Colon (tissue), 2 donors: ENCODE results near the gene IFI27L2.
A peak's percentile ranks its signal among the peaks of the same experiment; 100 is the strongest.

Experiments used
- FAIRE-seq: peaks from 2 replicates; lab custom pipeline; 2012; peaks lifted over from hg19 to GRCh38; lab: Jason Lieb, UNC
- donor health status: control.
- donor health status: control.

Gene IFI27L2

DNA sequence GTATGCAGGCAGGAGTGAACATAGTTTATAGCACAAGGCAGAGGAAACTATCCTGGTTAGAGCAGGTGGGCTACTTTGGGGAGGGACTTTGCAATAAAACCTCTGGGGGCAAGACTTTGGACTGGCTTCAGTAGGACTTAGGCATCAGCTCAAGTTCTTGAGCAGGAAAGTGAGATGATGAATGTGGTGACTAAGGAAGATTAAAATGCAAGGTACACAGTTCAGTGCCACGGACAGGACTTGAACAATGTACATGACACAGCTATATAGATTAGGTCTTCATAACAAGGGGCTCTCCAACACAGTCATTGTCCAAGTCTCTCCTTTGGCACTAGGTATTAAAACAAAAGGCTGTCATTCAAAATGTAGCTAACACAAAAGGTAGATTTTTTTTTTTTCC lies 23.3 kb upstream of the IFI27L2 start:
- FAIRE-seq = no peak

DNA sequence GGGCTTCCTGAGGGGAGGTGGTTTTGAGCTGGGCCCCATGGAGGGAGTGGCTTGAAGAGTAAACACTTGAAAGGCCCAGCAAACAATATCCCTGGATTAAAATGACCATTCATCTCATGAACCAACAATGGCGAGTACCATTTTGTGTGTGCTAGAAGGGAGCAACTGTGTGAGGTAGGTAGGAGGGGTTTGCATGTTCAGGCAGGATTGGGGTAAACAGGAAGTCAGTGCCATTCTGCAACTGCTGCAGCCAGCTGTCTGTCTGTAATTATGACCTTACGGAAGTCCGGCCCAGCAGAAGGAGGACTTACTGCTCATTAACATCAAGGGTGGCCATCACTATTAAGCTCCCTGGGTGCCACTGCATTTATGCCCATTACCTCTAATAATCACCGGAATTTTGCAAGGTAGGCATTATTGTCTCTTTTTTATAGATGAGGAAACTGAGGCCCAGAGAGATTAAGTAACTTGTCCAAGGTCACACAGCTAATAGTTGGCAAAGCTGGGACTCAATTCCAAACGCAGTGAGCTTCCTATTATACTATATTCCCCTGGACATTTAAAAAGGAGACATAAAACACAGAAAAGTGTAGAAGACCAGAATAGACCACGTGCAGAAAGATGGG lies 16.6 kb upstream of the IFI27L2 start:
- no peak for FAIRE-seq

DNA sequence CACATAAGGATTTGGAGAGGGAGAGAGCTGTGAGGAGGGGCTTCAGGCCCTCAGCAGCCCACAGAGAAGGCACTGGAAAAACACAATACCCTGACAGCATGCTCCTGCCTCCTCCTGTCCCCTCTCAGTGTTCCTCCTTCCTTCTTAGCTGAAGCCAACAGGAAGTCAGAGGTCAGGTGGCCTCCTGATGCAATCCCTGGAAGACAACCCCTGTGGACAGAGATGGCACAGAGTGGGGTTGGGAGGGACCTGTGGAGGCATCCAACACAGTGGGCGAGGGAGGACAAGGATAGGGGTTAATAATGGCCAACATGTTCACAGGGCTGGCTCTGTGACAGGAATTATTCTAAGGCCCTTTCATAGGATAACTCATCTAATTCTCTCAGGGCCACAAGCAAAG lies 15.4 kb upstream of the IFI27L2 start:
- FAIRE-seq = no peak

DNA sequence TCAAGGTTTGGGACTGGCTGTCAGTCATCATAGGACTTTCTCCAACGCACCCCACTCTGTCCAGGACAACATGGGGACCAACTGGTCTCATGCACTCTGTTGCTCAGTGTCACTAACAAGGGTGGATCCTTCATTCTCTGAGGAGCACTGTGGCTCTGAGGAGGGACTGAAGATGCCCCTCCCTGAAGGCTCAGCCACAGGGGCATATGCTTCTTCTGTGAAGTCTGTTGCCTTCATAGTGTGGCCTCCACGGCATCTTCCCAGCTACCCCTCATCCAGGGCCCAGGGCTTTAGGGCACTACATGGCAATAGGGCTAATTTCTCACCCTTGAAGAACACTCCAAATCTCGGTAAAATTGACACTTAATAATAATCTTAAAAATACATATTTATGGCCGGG lies 14.3 kb upstream of the IFI27L2 start:
- no peak for FAIRE-seq

DNA sequence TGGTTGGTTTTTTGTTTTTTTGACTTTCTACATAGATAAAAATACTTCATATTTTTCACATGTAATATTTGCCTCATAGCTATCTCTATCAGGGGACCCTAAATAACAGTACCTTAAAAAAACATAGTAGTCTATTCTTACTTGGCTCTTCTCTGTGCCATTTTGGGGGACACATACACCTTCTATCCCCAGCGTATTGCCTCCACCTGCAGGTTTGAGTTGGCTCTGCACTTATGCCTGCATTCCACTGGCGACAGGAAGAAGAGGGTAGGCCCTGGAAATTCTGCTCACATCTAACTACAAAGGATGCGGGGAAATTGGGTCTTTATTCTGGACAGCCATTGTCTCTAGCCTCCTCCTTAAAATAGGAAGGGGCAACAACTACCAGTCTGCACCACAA lies 13.8 kb upstream of the IFI27L2 start:
- FAIRE-seq = no peak

DNA sequence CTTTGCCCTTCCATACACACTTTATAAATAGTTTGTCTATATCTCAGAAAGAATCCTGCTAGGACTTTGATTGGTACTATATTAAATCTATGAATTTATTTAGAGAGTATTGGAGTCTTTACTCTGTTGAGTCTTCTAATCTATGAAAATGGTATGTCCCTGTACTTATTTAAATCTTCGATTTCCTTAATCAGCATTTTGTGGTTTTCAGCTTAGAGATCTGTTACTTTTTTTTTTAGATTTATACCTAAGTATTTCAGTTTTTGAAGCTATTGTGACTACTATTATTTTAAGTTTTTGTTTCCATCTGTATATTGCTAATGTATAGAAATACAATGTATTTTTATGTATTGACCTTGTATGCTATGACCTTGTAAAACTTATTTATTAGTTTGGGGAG lies 13.4 kb upstream of the IFI27L2 start:
- no peak for FAIRE-seq

DNA sequence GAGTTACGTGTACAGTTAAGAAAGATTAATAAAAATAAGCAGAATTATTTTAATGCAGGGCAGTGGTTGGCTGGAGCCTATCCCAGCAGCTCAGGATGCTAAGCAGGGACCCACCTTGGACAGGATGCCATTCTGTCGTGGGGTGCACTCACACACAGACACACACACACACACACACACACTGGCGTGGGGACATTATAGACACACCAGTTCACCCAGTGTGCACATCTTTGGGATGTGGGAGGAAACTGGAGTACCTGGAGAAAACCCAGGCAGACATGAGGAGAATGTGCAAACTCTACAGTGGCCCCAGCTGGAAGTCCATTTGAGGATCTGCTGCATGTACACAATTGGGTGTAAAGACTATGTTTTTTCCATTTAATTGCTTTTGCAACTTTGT lies 12.8 kb upstream of the IFI27L2 start:
- no peak for FAIRE-seq

DNA sequence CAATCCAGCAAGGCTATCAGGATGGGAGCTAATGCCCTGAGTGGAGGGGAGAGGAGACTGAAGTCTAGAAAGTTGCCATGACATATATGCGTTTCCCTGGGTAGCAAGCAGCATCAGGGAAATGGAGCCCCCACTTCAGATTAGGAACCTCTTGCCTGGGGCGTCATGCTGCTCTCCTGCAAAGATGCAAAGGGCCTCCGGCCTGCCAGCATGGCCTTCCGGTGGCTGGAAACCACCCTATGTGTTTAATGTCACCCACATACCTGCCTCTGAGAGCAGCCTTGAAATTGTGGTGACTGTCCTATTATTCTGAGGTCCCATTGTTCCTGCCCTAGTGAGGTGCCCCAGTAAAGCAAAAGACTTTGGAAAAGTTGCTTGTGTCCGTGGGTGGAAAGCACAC lies 10.0 kb upstream of the IFI27L2 start:
- FAIRE-seq = no peak

DNA sequence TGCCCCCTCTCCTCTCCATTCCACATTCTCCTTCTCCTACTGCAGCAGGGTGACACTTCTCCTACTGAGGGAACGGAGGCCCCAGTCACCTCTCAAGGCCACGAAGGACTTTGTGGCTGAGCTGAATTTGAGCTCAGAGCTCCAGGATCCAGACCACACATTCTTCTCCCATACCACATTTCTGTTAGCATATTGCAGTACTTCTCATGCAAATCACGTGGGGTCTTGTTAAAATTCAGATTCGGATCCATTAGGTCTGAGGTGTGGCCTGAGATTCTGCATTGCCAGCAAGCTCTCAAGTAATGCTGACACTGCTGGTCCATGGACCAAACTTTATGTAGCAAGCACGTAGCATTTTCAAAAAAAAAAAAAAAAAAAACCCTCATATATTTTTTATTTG lies 9.6 kb upstream of the IFI27L2 start:
- FAIRE-seq = no peak

DNA sequence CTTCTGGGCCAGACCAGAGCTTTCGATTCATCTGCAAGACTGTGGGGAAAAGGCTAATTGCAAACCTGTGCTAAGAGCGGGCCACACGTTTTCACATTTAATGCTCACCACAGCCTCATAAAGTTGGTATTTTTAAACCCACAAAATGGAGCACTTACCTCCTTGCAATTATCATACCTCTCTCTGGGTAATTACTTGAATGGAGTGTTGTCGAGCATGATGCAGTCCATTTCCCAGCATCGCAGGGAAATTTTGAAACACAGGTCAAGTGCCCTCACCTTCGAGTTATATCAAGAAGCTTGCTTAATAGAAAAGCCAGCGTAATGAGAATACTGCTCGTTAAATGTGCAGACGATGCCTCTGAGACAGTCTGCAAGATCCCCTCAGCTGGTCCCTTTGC lies 8.8 kb upstream of the IFI27L2 start:
- FAIRE-seq = no peak

DNA sequence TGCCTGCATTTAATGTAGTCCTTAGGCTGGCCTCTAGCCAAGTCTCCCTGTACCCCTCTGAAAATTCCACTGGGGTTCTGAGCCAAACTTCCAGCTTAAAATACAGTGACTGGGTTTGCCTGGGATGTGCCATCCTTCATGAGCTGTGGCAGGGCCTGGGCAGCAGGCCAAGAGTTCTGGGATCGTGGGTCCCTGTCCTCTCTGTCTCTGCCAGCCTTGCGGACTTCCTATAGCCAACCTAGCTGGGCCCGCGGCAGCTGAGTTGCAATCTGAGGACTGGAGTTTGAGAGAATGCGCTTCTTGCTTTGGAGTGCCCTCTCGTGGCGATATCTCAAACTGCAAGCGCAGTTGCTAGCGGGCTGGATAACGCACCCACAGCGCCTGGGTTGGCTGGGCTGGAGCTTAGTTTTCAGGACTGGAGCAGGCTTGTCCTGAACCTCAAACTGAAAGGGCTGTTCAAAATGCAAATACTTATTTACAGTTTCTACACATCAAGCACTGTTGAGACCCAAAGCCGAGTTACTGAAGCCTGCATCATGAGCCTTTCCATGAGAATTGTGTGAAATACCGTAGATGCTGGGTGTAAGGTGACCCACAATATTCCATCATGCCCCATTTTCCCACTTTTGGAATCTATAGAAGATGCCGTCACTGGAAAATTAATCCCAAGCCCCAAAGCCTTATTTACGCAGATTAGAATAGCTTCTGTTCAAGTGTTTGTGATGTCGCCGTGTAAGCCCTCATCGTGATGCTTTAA lies 7.3 kb upstream of the IFI27L2 start:
- no peak for FAIRE-seq

DNA sequence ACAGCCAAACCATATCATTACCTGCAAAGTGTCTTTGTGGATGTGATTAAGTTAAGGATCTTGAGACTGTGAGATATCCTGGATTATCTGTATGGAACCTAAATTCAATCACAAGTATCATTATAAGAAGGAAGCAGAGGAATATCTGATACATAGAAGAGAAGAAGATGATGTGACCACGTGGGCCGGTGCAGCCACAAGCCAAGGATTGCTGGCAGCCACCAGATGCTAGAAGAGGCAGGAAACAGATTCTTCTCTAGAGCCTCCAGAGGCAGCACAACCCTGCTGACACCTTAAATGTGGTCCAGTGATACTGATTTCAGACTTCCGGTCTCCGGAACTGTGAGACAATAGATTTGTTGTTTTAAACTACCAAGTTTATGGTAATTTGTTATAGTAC lies 6.1 kb upstream of the IFI27L2 start:
- no peak for FAIRE-seq

DNA sequence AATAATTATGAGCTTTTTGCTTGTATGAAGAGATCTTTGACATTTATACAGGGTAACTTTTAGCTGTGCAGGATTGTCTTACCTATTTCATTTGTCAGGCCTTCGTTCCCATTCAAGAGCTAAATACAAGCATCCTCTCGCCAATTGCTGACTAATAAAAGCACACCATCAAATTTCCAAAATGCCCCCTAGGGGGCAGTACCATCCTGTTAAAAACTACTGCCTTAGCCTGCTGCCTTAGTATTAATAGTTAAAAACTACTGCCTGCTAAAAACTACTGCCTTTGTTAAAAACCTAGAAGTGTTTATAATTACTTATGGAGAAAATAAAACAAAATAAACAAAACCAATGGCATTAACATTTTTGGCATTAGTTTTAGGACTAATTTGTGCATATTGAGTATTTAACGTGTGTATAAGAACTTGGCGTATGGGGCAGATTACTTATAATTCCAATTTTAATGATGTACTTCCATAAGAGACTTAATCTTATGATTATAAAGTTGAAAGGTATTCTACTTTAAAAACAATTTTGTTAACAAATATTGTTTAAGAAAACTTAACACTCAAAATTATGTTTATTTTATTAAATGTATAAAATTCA lies 3.0 kb upstream of the IFI27L2 start:
- FAIRE-seq = peak; percentile 60

DNA sequence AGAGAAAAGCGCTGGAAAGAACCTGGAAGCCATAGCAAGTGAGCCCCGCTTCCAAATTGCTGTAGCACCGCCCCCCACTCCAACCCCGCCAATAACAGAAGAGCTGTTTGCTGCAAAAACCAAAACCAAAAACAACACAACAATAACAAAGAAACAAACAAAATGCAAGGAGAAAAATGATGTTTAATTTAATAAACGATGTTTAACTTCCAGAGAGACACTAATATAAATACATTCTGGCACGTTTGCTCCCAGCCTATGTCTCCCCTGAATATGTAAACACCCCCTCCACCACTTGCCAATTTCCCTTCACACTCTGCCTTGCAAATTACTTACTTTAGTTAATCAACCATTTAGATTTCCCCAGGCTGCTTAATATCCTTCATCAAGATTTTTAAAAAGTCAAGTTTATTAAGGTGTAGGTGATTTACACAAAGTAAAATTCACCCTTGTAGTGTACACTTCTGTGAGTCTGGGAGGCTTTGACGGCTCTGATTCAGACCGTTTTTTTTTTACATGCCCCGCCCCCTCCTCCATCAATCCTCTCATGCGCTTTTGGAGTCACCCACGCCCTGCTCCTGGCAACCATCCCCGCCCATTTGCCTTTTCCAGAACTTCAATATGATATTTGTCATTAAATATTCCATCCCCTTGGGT lies 482 bp upstream of the IFI27L2 start:
- no peak for FAIRE-seq

DNA sequence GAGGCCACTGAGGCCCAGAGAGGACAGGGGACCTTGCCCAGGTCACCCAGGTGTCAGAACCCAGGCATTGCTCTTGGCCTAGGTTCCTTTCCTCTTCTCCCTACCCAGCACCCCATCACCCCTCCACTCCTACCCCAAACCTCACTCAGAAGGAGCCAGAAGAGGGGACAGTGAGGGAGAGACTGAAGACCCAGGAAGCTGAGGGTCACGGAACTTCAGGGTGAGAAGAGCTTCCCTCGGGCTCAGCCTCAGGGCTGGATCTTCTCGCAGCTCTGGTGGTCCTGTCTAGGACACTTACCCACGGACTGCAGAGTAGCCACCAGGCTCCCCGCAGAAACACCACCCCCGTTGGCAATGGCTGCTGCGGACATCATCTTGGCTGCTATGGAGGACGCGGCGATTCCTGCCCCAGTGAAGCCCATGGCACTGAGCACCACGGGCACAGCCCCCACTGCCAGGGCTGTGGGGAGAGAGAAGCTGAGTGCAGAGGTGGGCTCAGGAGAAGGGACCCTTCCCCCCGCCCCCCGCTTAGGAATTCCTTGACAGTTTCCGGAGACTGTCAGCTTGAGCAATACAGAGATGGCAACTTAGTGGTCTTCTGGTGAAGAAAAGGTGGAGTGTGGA lies 1.1 kb downstream of the IFI27L2 start:
- no peak for FAIRE-seq

DNA sequence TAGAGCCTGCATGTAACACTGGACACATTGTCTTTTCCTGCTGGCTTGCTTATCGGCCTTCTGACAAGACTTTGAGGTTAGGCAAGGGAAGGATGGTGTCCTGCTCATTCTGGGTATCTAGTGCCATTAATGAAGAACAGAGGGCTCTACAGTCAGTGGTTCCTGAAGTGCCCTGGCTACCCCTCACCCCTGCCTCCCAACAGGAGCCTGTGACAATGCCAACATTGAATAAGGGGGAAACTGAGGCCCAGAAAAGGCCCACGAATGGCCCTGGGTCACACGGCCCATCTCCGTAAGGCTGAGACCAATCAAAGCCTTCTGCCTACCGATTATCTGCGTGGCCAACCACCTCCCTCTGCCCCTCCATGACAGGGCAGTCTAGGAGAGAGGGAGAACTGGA lies 2.1 kb downstream of the IFI27L2 start:
- FAIRE-seq = no peak

DNA sequence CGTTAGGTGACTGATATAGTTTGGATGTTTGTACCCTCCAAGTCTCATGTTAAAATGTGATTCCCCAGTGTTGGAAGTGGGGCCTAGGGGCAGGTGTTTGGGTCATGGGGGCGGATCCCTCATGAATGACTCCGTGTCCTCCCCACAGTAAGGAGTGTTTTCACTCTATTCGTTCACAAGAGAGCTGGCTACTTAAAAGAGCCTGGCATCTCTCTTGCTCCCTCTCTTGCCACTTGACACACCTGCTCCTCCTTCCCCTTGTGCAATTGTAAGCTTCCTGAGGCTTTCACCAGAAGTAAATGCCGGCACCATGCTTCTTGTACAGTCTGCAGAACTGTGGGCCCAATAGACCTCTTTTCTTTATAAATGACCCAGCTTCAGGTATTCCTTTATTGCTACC lies 2.6 kb downstream of the IFI27L2 start:
- FAIRE-seq = no peak

DNA sequence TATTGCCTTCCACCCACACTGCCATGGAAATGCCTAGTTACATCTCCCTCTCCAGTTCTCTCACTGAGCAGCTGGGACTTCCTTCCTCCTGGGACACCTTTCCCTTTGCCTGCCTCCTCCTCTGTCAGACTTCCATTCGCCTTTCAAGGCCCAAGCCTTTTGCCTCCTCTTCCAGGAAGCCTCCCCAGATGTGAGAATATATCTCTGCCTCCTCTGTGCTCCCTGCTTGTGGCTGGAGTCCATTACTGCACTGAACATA lies 3.1 kb downstream of the IFI27L2 start:
- no peak for FAIRE-seq

DNA sequence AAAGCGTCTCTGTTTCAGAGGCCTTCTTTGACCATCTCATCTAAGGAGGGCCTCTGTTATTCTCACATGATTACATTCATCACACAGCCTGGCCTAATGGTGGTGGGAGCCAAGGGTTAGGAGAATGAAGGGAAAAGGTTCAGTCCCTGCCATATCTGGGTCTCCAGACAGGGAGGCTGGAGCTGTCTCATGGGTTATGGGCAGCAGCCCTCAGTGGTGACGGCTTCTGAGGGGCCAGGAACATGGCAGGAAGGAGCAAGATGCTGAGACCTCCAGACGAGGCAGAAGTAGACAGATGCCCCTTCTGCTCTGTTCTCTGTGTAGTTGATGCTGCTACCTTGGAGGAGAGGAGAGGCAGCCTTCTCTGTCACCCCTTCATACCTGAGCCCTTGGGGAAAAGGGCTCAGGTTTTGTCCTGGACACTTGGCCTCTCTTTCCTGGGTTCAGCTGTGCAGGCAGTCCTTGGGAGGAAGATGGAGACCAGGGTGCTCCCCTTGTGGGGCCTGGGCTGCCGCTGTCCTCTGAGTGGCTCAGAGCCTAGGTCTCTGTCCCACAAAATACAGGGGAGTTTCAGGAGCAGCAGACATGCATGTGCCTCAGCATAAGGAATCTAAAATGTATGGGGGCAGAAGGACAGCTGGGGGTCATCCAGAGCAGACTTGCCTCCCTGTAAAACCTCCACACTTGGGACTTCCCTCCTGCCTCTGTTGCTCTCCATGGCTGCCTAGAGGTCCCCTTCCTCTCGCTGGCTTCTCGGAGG lies 3.6 kb downstream of the IFI27L2 start:
- no peak for FAIRE-seq

DNA sequence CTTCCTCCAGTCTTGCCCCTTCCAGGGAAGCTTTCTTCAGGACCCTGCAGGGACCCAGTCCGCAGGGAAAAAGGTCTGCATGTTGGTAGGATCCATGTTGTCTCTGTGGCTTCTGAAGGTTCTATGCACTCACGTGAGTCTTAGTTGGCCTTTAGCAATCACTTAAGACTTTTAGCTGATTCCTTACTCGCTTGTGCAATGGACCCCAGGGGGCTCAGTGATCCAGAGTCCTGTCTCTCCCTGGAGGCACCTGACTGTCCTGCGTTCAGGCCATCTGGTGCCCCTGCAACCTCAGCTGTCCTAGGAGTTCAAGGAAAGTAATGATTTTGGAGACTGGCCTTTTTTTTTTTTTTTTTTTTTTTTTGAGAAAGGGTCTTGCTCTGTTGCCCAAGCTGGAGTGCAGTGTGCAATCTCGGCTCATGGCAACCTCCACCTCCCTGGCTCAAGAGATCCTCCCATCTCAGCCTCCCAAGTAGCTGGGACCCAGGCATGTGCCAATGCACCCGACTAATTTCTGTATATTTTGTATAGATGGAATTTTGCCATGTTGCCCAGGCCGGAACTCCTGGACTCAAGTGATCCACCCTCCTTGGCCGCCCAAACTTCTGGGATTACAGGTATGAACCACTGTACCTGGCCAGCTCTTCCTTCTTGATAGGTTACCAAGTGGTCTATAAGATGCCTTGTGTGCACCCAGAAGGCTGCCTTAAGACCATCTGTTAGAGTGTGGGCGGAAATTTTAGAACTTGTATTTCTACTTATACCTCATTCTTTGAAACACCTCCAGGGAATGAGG lies 4.6 kb downstream of the IFI27L2 start:
- no peak for FAIRE-seq

DNA sequence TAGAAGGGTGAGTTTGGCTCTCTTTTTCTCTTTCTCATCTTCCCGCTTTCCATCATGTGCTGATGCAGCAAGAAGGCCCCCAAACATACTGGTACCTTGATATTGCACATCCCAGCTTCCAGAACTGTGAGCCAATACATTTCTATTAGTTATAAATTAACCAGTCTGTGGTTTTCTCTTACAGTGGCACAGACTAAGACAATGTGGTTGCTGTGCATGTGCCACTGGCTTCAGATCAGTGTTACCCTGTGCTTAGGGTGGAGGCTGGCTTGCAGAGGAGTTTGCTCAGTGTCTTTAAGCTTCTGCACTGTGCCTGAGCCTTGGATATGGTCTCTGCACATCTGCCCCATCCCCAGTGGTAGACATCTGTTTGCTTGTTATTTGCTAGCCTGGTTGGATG lies 5.5 kb downstream of the IFI27L2 start:
- FAIRE-seq = no peak

DNA sequence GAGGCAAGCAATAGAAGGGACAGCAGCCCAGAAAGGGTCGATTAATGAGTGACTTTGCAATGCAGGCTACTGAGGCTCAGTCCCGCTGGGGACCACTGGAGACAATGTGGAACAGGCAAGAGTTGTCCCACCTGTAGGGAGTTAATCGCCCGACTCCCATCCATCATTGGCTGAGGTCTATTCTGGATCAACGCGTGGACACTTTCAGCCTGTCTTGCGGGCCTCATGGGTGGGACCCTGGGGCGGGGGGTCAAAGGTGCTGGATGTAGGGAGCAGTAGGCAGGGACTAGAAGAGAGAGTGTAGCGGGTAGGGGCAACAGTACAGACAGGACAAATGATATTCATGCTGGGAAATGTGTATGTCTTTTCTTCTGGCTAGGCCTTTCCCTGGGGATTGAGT lies 6.1 kb downstream of the IFI27L2 start:
- no peak for FAIRE-seq
